HL-60 (cell line): ENCODE results near the gene BBIP1.

Source experiments
- DNase-seq, 2 experiments: peaks; one replicate each; pipeline ENCODE4 v3.0.0-alpha.2; 2010 to 2020; ENCODE audit warnings: low read depth in 1 of 2, low spot score in 1 of 2
- H3K27ac ChIP-seq: fragments of 250-450 bp; sonication (Bioruptor Pico); replicated peaks from 2 replicates; pipeline ENCODE4 v1.5.1; 2020; ENCODE audit warnings: mild to moderate bottlenecking, moderate library complexity
- H3K27me3 ChIP-seq: fragments of 250-450 bp; sonication (Bioruptor Pico); 2 replicates; pipeline ENCODE4 v1.5.1; 2021; ENCODE audit warnings: mild to moderate bottlenecking, moderate library complexity; ENCODE audit not compliant: insufficient read depth, poor library complexity, severe bottlenecking
- H3K4me3 ChIP-seq: replicated peaks from 2 replicates; pipeline ENCODE4 v1.5.1; 2011; ENCODE audit warnings: mild to moderate bottlenecking, control low read depth, low read length; ENCODE audit not compliant: insufficient read depth
- GABPA ChIP-seq: IDR thresholded peaks from 2 replicates; pipeline ENCODE4 v1.6.1; 2012; ENCODE audit warnings: low read depth
- POLR2AphosphoS5 ChIP-seq: IDR thresholded peaks from 2 replicates; pipeline ENCODE4 v1.6.1; 2012; ENCODE audit warnings: low read depth
- SPI1 ChIP-seq: IDR thresholded peaks from 2 replicates; pipeline ENCODE4 v1.6.1; 2012; ENCODE audit warnings: low read depth, mild to moderate bottlenecking, borderline replicate concordance
- TF ChIP-seq, protein P1 (sequence below): IDR thresholded peaks from 2 replicates; pipeline ENCODE4 v1.6.1; 2012; ENCODE audit warnings: low read depth; ENCODE audit not compliant: insufficient replicate concordance

Gene BBIP1

DNA sequence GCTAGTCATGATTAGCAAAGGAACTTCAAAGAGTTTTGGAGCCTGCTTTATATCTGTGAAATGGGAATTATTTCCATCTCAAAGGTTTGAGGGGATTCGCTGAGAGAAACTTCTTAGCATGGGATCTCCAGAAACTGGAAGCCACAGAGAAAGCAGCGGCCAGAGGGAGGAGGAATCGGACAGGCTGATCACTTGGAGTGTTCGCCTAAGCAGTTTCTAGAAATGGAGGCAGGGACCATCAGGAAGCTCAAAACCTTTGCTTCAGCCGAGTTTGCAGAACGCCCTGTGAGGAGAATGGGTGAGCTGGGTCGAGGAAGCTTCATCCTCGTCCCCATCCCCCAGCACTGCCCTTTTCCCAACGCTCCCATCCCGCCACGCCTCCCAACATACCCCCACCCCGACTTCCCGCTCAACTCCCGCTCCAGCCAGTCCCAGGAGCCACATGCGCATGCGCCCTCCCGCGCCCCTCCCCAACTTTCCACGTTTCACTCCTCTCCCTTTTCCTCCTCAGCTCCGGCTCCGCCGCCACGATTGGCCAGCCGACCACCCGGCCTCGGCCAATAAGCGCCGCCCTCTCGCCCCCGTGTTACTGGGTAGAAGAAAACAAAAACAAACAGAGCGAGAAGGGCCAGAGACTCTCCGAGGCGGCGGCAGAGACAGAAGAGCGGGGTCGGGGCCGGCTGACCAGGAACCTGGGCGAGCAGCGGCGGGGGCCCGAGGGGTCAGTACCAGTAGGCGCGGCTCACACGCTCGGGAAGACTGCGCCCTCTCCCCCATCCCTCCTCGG, 47.5 kb downstream of the BBIP1 start, which contains the start of gene PDCD4:
Gene PDCD4 (plus strand): TSS at position 631 of the 787 bp plus-strand sequence. CDS start 4,100 bp downstream, outside the sequence.
- peak; percentile 93 to 99 for DNase-seq
- Histone ChIP-seq H3K27ac (peak within 1 kb of the TSS; percentile 97), H3K27me3 (no peaks in the 10 kb centered on the region), H3K4me3 (peak within 1 kb of the TSS; percentile 80)
- peak; percentile 72; the same call in 1 of the 2 replicates for TF ChIP-seq POLR2AphosphoS5
- no peak for TF ChIP-seq SPI1
- TF ChIP-seq, protein P1, sequence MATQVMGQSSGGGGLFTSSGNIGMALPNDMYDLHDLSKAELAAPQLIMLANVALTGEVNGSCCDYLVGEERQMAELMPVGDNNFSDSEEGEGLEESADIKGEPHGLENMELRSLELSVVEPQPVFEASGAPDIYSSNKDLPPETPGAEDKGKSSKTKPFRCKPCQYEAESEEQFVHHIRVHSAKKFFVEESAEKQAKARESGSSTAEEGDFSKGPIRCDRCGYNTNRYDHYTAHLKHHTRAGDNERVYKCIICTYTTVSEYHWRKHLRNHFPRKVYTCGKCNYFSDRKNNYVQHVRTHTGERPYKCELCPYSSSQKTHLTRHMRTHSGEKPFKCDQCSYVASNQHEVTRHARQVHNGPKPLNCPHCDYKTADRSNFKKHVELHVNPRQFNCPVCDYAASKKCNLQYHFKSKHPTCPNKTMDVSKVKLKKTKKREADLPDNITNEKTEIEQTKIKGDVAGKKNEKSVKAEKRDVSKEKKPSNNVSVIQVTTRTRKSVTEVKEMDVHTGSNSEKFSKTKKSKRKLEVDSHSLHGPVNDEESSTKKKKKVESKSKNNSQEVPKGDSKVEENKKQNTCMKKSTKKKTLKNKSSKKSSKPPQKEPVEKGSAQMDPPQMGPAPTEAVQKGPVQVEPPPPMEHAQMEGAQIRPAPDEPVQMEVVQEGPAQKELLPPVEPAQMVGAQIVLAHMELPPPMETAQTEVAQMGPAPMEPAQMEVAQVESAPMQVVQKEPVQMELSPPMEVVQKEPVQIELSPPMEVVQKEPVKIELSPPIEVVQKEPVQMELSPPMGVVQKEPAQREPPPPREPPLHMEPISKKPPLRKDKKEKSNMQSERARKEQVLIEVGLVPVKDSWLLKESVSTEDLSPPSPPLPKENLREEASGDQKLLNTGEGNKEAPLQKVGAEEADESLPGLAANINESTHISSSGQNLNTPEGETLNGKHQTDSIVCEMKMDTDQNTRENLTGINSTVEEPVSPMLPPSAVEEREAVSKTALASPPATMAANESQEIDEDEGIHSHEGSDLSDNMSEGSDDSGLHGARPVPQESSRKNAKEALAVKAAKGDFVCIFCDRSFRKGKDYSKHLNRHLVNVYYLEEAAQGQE, result peak; percentile 46

GRCh38 chr10:110870823-110871297, 48.1 kb downstream of the BBIP1 start:
- Histone ChIP-seq H3K27me3 (no peaks in the 10 kb centered on the region), H3K27ac (peak overlapping the region; percentile 97), H3K4me3 (no peak overlapping the region)
- TF ChIP-seq, protein P1, result no peak
- TF ChIP-seq GABPA, result no peak
- DNase-seq, result no peak

GRCh38 chr10:110868981-110869380, 50.0 kb downstream of the BBIP1 start:
- Histone ChIP-seq H3K4me3 (no peak overlapping the region), H3K27me3 (no peaks in the 10 kb centered on the region), H3K27ac (peak overlapping the region; percentile 70)
- TF ChIP-seq POLR2AphosphoS5 (no peak), SPI1 (no peak), GABPA (no peak)
- TF ChIP-seq, protein P1, result no peak
- no peak for DNase-seq

GRCh38 chr10:110867807-110868465, 51.0 kb downstream of the BBIP1 start:
- no peak for DNase-seq

More at GRCh38 chr10:110867807-110868465, 51.0 kb downstream of the BBIP1 start:
- H3K4me3 ChIP-seq, result no peak overlapping the region
- H3K27ac ChIP-seq, result peak overlapping the region; percentile 70
- H3K27me3 ChIP-seq, result no peaks in the 10 kb centered on the region
- TF ChIP-seq SPI1, result no peak
- no peak for TF ChIP-seq GABPA
- TF ChIP-seq, protein P1, result no peak
